HG03342 (cell line): ENCODE data around the gene RTTN.
"Not testable (repeated sequence)": the region's sequence is repeated elsewhere in the genome, so short reads cannot be mapped to it uniquely, and the experiment has no call there.

Experiments used
- ATAC-seq: cut with Tn5 transposase; IDR thresholded peaks from one replicate; pipeline ENCODE4 v1.9.1; 2021; ENCODE audit warnings: mild to moderate bottlenecking, moderate library complexity; ENCODE audit not compliant: unreplicated experiment

Gene RTTN

GRCh38 chr18:70156886-70157285 is 48.6 kb downstream of the RTTN start:
- ATAC-seq: no peak

- no peak for ATAC-seq
These were observed 50.8 kb downstream of the RTTN start for GRCh38 chr18:70154591-70155194.

GRCh38 chr18:70151614-70152013 is 53.9 kb downstream of the RTTN start:
- ATAC-seq: no peak

- ATAC-seq: no peak
These were observed 55.7 kb downstream of the RTTN start for GRCh38 chr18:70149616-70150301.

- no peak for ATAC-seq
These were observed 56.3 kb downstream of the RTTN start for GRCh38 chr18:70149156-70149555.

GRCh38 chr18:70148039-70148938 is 57.2 kb downstream of the RTTN start:
- no peak for ATAC-seq

GRCh38 chr18:70146174-70146573 is 59.3 kb downstream of the RTTN start:
- no peak for ATAC-seq

GRCh38 chr18:70142001-70142400 is 63.5 kb downstream of the RTTN start:
- ATAC-seq: no peak

- ATAC-seq: no peak
These were observed 66.3 kb downstream of the RTTN start for GRCh38 chr18:70139138-70139537.

GRCh38 chr18:70135604-70136003 is 69.9 kb downstream of the RTTN start:
- no peak for ATAC-seq

GRCh38 chr18:70132999-70133398 is 72.5 kb downstream of the RTTN start:
- no peak for ATAC-seq

- ATAC-seq: no peak
These were observed 77.2 kb downstream of the RTTN start for GRCh38 chr18:70128271-70128670.

- no peak for ATAC-seq
These were observed 78.1 kb downstream of the RTTN start for GRCh38 chr18:70127359-70127758.

- no peak for ATAC-seq
These were observed 78.7 kb downstream of the RTTN start for GRCh38 chr18:70126832-70127231.

GRCh38 chr18:70124139-70124538 is 81.3 kb downstream of the RTTN start:
- ATAC-seq: no peak

- ATAC-seq: no peak
These were observed 83.6 kb downstream of the RTTN start for GRCh38 chr18:70121842-70122241.

- no peak for ATAC-seq
These were observed 88.5 kb downstream of the RTTN start for GRCh38 chr18:70116949-70117348.

GRCh38 chr18:70113511-70113910 is 92.0 kb downstream of the RTTN start:
- ATAC-seq: no peak

- ATAC-seq: no peak
These were observed 94.8 kb downstream of the RTTN start for GRCh38 chr18:70110678-70111077.

GRCh38 chr18:70107091-70107490 is 98.4 kb downstream of the RTTN start:
- ATAC-seq: no peak

- ATAC-seq: not testable (repeated sequence)
These were observed 102.6 kb downstream of the RTTN start for GRCh38 chr18:70102854-70103253.

- no peak for ATAC-seq
These were observed 115.6 kb downstream of the RTTN start for GRCh38 chr18:70089858-70090257.
